GM21717 (cell line): ENCODE results near the gene MYL10.

Experiments used
- ATAC-seq: cut with Tn5 transposase; IDR thresholded peaks from one replicate; pipeline ENCODE4 v1.9.1; 2021; ENCODE audit warnings: mild to moderate bottlenecking, moderate library complexity; ENCODE audit not compliant: unreplicated experiment

The MYL10 gene

GRCh38 chr7:101598986-101599771 lies 29.9 kb downstream of the MYL10 start:
- ATAC-seq = no peak

DNA sequence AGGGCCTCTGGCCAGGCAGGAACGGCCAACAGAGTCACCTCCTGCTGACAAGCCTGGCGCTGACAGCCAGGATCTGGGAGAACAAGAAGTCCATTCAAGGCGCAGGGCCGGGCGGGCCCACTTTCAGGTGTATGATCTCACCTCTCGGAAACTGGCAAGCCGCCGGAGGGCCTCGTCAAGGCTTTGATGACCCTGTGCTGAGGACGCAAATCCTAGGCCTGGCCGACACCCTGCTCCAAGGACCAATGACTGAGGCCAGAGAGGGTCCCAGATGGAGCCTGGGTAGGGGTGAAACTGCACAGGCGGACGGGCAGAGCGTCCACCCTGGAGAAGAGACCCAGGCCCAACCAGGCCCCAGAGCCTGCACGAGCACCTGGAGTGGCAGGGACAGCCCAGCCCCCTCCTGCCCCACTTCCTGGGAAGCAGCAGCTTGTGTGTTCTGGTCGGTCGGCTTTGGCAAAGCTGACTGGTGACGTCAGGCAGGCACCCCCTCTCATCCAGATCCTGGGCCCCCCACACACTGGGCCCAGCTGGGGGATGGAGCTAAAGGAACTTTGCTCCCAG lies 30.6 kb downstream of the MYL10 start:
- ATAC-seq = no peak

- no peak for ATAC-seq
These were observed 31.2 kb downstream of the MYL10 start for GRCh38 chr7:101597941-101598340.

- no peak for ATAC-seq
These were observed 32.2 kb downstream of the MYL10 start for GRCh38 chr7:101596898-101597297.

DNA sequence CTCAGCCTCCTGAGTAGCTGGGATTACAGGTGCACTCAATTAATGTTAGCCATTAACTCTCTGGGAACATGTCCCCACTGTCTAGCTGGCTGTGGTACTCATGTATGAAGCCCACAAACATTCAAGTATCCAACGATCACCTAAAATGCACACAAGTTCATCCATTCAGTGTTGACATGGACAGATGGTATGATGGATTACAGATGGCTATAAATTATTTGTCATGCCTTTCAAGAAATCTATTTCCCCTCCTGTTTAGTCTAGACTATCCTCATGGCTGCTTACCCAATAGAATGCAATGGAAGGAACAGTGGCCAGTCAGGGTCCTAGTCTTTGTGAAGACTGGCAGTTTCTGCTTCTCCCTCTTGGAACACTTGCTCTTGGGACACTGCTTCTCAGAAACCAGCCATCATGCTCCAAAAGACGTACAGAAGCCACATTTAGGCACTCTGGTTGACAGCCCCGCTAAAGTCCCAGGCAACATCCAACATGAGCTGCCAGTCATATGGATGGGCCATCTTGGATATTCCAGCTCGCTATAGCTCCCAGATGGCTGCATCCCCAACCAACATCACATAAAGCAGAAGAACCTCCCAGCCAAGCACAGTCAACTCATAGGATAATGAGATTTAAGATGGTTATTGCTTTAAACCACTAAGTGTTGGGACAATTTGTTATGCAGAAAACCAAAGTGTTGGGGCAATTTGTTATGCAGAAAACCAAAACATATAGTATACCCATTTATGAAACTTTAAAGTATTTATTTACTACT lies 33.1 kb downstream of the MYL10 start:
- no peak for ATAC-seq

DNA sequence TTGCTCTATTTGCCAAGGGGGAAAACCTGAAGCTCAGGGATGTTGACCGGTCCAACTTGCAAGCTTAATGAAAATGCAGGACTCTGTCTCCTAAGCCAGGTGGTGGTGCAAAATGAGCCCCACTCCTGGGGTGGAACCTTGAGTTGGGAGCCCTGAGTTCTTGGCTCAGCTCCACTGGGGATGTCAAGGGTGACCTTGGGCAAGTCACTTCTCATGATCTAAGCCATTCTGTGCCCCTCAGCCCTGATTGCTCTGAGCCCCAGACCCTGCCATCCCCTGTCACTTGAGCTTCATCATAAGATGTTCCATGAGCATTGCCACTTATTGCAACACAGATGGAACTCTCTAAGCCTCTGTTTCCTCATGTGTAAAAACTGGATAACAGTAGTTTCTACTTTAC lies 33.9 kb downstream of the MYL10 start:
- ATAC-seq = no peak

GRCh38 chr7:101594790-101595189 lies 34.3 kb downstream of the MYL10 start:
- no peak for ATAC-seq

- no peak for ATAC-seq
These were observed 35.5 kb downstream of the MYL10 start for GRCh38 chr7:101593556-101593955.

DNA sequence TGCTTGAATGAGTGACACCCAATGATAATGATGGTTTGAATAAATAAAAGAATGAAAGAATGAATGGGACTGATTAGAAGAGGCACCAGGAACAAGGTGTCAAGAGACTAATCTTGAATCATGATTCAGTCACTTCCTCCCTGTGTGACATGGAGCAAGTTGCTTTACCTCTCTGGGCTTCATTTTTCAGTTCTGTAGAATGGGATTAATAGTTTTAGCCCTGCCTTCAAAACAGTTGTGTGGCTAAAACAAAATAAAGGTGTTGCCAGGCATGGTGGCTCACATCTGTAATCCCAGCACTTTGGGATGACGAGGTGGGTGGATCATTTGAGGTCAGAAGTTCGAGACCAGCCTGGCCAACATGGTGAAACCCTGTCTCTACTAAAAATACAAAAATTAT lies 37.6 kb downstream of the MYL10 start:
- ATAC-seq = no peak

DNA sequence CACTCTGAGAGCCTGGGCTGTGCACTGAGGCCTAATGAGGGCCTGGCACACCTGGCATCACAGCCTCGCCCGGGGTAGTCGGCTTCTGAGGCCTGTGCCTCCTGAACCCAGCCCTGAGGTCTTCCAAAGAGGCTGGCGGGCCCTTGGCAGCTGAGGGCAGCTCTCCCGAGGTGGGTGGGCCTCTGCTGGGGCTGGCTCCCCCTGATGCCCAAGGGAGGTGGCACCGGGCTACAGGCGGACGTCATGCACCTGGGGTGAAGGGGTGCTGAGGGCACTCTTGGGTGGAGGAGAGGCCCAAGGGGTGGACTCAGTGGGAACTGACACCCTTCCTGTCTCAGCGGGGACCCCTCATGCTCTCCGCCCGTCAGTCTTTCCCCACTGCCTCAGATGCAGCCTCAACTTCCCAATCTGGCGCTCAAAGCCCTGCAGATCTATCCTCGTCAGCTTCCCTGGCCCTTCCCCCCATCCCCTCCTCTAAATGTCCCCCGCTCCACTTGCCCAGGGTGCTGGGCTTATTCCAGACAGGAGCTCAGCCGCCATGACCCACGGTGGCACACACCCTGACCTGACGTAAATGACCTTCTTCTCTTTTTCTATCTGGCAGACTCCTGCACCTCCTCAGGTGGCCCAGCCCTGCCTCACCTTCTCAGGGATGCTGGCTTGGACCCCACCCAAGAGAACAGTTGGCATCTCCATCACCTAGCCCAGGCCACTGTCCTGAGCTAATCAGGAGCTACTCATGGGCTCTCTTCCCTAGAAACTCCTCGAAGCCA lies 38.2 kb downstream of the MYL10 start:
- no peak for ATAC-seq

DNA sequence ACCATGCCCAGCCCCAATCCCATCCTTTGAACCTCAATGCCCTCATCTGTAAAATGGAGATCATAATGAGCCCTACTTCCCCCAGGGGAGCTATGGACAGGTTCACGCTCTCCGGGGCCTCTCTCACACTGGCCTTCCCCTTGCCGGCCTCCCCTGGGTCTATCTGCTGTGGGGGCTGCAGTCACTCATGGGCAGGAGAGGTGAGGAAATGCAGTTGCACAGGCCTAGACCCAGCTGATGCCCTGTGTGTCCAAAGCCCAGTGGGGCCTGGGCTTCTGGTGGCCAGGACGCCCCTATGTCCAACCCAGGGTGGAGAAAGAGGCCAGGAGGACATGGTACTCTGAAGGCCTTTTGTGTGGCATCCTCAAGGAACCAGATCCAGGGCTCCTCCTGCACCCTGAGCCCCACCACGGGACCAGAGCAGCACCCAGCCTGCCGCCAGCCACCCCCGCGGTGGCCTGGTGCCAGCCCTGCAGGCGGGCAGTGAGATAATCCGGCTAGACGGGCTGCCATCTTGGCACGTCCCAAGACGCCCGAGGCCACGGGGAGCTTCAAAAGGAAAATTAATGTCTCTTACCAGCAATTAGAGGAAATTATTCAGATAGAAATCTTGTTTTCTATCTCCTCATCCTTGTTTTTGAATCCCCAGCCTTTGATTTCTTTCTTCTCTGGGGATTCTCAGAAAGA lies 39.0 kb downstream of the MYL10 start:
- ATAC-seq = no peak

GRCh38 chr7:101589052-101589451 lies 40.0 kb downstream of the MYL10 start:
- no peak for ATAC-seq

DNA sequence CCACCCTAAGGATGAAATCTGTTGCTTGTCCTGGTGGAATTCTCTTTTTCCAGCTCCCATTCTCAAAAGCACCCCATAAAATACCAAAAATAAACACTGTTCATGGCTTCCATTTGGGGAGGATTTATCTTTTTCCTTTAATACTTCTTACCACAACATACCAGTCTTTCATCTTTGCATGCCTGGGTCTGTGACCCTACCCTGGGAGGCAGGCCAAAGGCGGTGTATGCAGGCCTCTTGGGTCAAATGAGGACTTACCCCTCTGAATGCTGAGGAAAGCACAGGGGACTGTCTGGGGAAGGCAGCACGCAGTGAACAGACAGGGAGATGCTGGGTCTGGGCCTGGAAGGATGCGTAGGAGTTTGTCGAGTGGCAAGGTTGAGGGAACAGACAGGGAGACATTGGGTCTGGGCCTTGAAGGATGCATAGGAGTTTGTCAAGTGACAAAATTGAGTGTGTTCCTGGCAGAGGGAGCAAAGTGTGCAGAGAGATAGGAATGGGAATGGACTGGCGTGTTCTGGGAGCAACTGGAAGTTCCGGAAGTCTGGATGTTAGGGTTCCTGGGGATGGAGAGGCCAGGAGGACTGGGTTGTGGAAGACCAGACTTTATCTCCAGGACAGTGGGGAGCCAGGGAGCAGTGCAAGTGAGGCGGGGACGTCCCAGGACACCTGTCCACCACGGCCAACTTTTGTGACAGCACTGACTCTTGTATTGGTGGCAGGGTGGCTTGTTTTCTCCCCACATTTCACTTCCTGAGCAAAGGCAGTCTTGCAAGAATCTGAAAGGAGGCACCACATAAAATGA lies 40.8 kb downstream of the MYL10 start:
- ATAC-seq = no peak

- ATAC-seq = no peak
These were observed 42.0 kb downstream of the MYL10 start for GRCh38 chr7:101586906-101587677.

DNA sequence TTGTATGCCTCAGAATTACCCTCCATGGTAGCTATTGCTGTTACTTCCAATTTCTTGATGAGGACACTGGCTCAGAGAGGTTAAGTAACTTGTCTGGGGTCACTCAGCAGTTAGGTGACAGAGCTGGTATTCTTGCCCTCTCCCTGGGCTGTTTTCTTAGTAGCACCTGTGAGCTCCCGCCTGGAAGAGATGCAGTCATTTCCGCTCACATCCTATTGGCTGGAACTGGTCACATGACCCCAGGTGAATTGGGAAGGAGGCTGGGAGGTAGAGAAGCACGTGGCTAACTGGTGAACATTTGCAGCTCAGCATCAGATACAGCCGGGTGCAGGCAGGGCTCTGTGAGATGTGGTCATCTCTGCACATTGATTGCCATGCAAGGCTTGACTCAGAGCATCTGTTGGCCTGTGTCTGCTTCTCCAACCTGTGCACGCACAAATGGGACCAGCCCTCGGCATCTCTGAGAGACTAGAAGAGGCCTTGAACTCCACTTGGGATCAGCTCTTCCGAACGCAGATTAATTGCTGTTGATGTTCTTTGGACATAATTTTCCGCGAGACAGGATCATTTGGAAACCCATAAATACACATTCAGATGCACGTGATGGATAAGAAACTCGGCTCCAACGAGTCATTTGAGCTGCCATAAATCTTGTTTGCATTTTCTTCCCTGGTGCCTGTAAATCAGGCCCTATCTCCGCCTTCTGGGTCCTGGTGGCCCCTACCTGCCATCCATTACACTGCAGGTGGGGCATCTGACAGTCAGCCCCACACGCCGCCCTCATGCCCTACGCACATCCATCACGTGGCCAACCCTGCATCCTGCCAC lies 42.8 kb downstream of the MYL10 start:
- no peak for ATAC-seq

DNA sequence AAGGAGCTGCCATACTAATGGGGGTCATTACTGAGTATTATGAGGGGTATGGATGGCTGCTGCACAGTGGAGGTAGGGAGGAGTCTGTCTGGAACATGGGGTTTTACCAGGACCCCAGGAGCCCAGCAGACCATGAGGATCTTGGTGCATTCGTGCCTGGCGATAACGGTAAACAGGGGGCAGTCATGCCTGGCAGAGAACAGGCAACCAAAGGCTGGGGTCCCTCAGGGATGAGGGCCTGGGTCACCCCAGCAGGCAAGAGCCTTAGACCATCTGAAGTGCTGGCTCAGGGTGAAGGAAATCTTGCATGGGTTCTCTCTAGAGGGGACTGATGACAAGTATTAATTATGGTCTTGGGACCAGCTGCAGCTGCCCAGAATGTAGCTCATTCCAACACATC lies 46.1 kb downstream of the MYL10 start:
- ATAC-seq = no peak

GRCh38 chr7:101581891-101582290 lies 47.2 kb downstream of the MYL10 start:
- ATAC-seq = no peak

- no peak for ATAC-seq
These were observed 48.5 kb downstream of the MYL10 start for GRCh38 chr7:101580596-101580995.
